ENCODE data around the gene PLXNA4. TPM values are rescaled to one million over a fixed set of nuclear protein-coding genes. Genes with fewer than 3 reads are reported as not detected.

The PLXNA4 gene
- polyA plus RNA-seq, 1 donor (not counting 4 experiments of a cell fraction or from before 2014, with no cell fraction given): 0.01 TPM

DNA sequence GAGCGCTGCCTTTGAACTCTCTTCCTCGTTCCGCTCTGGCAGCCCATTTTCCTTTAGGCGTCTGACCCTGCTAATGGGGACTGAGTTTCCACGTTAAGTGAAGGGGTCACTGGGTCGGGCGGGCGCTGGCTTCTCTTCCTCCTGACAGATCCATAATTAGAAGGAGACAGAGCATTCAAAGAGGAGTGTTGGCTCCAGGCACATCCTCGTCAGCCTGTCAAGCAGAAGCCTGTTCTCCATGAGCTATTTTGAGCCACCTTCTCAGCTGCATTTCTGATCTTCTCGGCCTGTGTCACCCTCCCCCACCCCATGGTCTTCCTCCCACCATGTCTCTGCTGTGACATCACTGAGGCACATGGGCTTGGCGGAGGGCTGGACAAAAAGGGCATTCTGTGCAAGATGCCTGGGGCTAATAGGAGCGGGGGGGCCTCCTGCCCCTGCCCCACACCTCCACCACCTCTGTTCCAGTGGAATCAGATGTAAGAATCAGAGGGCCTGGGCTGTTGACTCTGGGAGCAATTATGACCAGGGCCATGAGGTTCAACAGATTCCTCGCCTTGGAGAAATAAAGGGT is 248.1 kb downstream of the PLXNA4 start:
- no peaks in the 10 kb centered on the region for H4K20me1 ChIP-seq (ENCODE audit: control insufficient read depth, extremely low read depth, insufficient read depth, low read length)
- dilution Hi-C loops (cut with MboI; ENCODE audit: extremely low pct_ligation_motif_present, low sequenced_read_pairs): no loop called here
- no peaks in the 10 kb centered on the region for H3K36me3 ChIP-seq (ENCODE audit: control insufficient read depth in 2 of 2, extremely low read depth in 1 of 2, insufficient read depth in 2 of 2, low read length in 2 of 2)
- H3K9ac ChIP-seq (ENCODE audit: control insufficient read depth, extremely low read depth, insufficient read depth, low read length): no peak overlapping the region
- TF ChIP-seq, protein P1, sequence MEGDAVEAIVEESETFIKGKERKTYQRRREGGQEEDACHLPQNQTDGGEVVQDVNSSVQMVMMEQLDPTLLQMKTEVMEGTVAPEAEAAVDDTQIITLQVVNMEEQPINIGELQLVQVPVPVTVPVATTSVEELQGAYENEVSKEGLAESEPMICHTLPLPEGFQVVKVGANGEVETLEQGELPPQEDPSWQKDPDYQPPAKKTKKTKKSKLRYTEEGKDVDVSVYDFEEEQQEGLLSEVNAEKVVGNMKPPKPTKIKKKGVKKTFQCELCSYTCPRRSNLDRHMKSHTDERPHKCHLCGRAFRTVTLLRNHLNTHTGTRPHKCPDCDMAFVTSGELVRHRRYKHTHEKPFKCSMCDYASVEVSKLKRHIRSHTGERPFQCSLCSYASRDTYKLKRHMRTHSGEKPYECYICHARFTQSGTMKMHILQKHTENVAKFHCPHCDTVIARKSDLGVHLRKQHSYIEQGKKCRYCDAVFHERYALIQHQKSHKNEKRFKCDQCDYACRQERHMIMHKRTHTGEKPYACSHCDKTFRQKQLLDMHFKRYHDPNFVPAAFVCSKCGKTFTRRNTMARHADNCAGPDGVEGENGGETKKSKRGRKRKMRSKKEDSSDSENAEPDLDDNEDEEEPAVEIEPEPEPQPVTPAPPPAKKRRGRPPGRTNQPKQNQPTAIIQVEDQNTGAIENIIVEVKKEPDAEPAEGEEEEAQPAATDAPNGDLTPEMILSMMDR (optimal IDR thresholded peaks at IDR 0.05 in 1 of 3, IDR thresholded peaks at IDR 0.05 in 1 of 3, conservative IDR thresholded peaks at IDR 0.05 in 1 of 3; ENCODE audit: extremely low read depth in 1 of 3, insufficient read depth in 2 of 3, low read length in 3 of 3): no peak
- FAIRE-seq (no peak), DNase-seq (ENCODE audit: low read depth, low spot score) (no peak)
- no peak overlapping the region for H3K4me2 ChIP-seq (ENCODE audit: control insufficient read depth, extremely low read depth, insufficient read depth, low read depth, low read length)
- H3K27ac ChIP-seq (ENCODE audit: control insufficient read depth, insufficient read depth, low read length): no peak overlapping the region
- H3K27me3 ChIP-seq (ENCODE audit: control insufficient read depth, extremely low read depth, insufficient read depth, low read length): peaks cover 43% of the 10 kb centered on the region
- H3K79me2 ChIP-seq (ENCODE audit: control insufficient read depth, insufficient read depth, low read length): no peaks in the 10 kb centered on the region
- H3K9me3 ChIP-seq (ENCODE audit: control insufficient read depth, low read depth, low read length): no peaks in the 10 kb centered on the region
- H3K9me1 ChIP-seq (ENCODE audit: control insufficient read depth, extremely low read depth, insufficient read depth, low read length): no peaks in the 10 kb centered on the region
- no peak overlapping the region for H3K4me3 ChIP-seq (ENCODE audit: control insufficient read depth in 2 of 3, extremely low read depth in 1 of 3, insufficient read depth in 2 of 3, low read depth in 1 of 3, low read length in 3 of 3)
- no peaks in the 10 kb centered on the region for H3K4me1 ChIP-seq (ENCODE audit: control insufficient read depth, extremely low read depth, insufficient read depth, low read length)
- H2AFZ ChIP-seq (ENCODE audit: control insufficient read depth, low read length): no peak overlapping the region

DNA sequence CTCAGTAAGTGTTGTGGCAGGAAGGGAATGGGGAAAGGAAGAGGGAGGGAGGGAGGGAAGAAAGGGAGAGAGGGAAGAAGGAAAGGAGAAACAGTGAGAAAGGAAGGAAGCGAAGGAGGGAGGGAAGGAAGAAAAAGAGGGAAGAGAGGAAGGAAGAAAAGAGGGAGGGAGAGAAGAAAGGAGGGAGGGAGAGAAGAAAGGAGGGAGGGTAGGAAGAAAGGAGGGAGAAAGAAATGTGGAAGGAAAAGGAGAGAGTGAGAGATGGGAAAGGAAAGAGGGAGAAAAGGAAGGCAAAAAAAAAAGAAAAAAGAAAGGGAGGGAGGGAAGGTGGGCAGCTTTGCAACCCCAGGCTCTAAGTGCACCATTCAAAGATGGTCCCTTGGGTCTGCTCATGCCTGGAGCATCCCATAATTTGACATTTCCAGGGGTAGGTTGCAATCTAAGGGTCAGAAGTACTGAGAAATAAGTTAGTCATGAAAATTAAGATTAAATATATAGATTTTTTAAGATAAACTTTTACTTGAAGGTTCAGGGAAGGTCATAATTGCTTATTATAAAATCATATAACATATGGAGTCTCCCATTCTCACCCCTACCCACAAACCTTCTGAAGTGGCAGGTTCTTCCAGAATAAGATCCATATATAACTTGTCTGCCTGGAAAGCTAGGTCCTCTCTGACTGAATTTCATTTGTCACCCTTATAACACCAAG is 249.2 kb downstream of the PLXNA4 start:
- no peaks in the 10 kb centered on the region for H4K20me1 ChIP-seq (ENCODE audit: control insufficient read depth, extremely low read depth, insufficient read depth, low read length)
- no peaks in the 10 kb centered on the region for H3K79me2 ChIP-seq (ENCODE audit: control insufficient read depth, insufficient read depth, low read length)
- DNase-seq (ENCODE audit: low read depth, low spot score) (no peak), FAIRE-seq (no peak)
- TF ChIP-seq, protein P1 (optimal IDR thresholded peaks at IDR 0.05 in 1 of 3, IDR thresholded peaks at IDR 0.05 in 1 of 3, conservative IDR thresholded peaks at IDR 0.05 in 1 of 3; ENCODE audit: extremely low read depth in 1 of 3, insufficient read depth in 2 of 3, low read length in 3 of 3): no peak
- no peaks in the 10 kb centered on the region for H3K36me3 ChIP-seq (ENCODE audit: control insufficient read depth in 2 of 2, extremely low read depth in 1 of 2, insufficient read depth in 2 of 2, low read length in 2 of 2)
- H3K9ac ChIP-seq (ENCODE audit: control insufficient read depth, extremely low read depth, insufficient read depth, low read length): no peak overlapping the region
- H3K9me3 ChIP-seq (ENCODE audit: control insufficient read depth, low read depth, low read length): no peaks in the 10 kb centered on the region
- dilution Hi-C loops (cut with MboI; ENCODE audit: extremely low pct_ligation_motif_present, low sequenced_read_pairs): no loop called here
- peaks cover 41% of the 10 kb centered on the region for H3K27me3 ChIP-seq (ENCODE audit: control insufficient read depth, extremely low read depth, insufficient read depth, low read length)
- H3K4me2 ChIP-seq (ENCODE audit: control insufficient read depth, extremely low read depth, insufficient read depth, low read depth, low read length): no peak overlapping the region
- no peak overlapping the region for H3K27ac ChIP-seq (ENCODE audit: control insufficient read depth, insufficient read depth, low read length)
- no peaks in the 10 kb centered on the region for H3K9me1 ChIP-seq (ENCODE audit: control insufficient read depth, extremely low read depth, insufficient read depth, low read length)
- H3K4me3 ChIP-seq (ENCODE audit: control insufficient read depth in 2 of 3, extremely low read depth in 1 of 3, insufficient read depth in 2 of 3, low read depth in 1 of 3, low read length in 3 of 3): no peak overlapping the region
- H2AFZ ChIP-seq (ENCODE audit: control insufficient read depth, low read length): no peak overlapping the region
- no peaks in the 10 kb centered on the region for H3K4me1 ChIP-seq (ENCODE audit: control insufficient read depth, extremely low read depth, insufficient read depth, low read length)

All from keratinocyte (primary cell).